ENCODE measurements around the gene UNC13D.

- TF ChIP-seq HOMEZ (CRISPR knock-in tag; IDR thresholded peaks at IDR 0.05) = no peak
- TF ChIP-seq MCM7 (IDR thresholded peaks at IDR 0.05) = no peak
- TF ChIP-seq CTCF (IDR thresholded peaks at IDR 0.05 in 2 of 3, conservative IDR thresholded peaks at IDR 0.05 in 1 of 3; ENCODE audit: insufficient read depth in 2 of 3, low read depth in 1 of 3, low read length in 3 of 3) = no peak
- no peak for TF ChIP-seq TFE3 (CRISPR knock-in tag; IDR thresholded peaks at IDR 0.05)
- TF ChIP-seq PHF21A (IDR thresholded peaks at IDR 0.05; ENCODE audit: borderline replicate concordance, low read depth) = no peak
- no peak for TF ChIP-seq TSC22D4 (tag; IDR thresholded peaks at IDR 0.05)
- no peak for TF ChIP-seq ZNF217 (CRISPR knock-in tag; IDR thresholded peaks at IDR 0.05)
- TF ChIP-seq HNRNPLL (IDR thresholded peaks at IDR 0.05; ENCODE audit: low read depth, low read length, poor library complexity, severe bottlenecking) = no peak
- TF ChIP-seq POLR3G (IDR thresholded peaks at IDR 0.05; ENCODE audit: extremely low read depth, insufficient read length, insufficient replicate concordance) = no peak
- TF ChIP-seq RB1 (IDR thresholded peaks at IDR 0.05; ENCODE audit: low read depth) = no peak
- no peak for TF ChIP-seq ZFX (CRISPR knock-in tag; IDR thresholded peaks at IDR 0.05)
These were observed 33.0 kb downstream of the UNC13D start for GRCh38 chr17:75811174-75811573.
